Activated T-cell treated with anti-CD3 and anti-CD28 coated beads, Interleukin-2, amount 50 U/mL, for 72 hours (primary cell): ENCODE results near the gene LSM7. TPM values are rescaled to one million over a fixed set of nuclear protein-coding genes. Genes with fewer than 3 reads are reported as not detected.

Experiments used
- ATAC-seq, 2 donors: fragments of 150-1000 bp; cut with Tn5 transposase; replicated peaks in 1 of 2; 2 replicates each; pipeline ENCODE4 v1.10.0; 2021; ENCODE audit warnings: moderate library complexity in 2 of 2, mild to moderate bottlenecking in 1 of 2
- DNase-seq, 2 donors: peaks; one replicate each; pipeline ENCODE4 v3.0.0; 2021 to 2022; ENCODE audit warnings: mixed read lengths in 1 of 2
- H3K27ac Mint-ChIP-seq: one replicate; pipeline ENCODE4 v1.8.0; 2022; ENCODE audit warnings: mild to moderate bottlenecking, moderate library complexity, mixed read lengths
- H3K27me3 Mint-ChIP-seq: one replicate; pipeline ENCODE4 v1.8.0; 2022; ENCODE audit warnings: low read depth, mixed read lengths
- H3K36me3 Mint-ChIP-seq, 2 donors: one replicate each; pipeline ENCODE4 v1.8.0; 2022; ENCODE audit warnings: mixed read lengths in 2 of 2, mild to moderate bottlenecking in 1 of 2; ENCODE audit not compliant: insufficient read depth in 2 of 2
- H3K4me1 Mint-ChIP-seq: one replicate; pipeline ENCODE4 v1.8.0; 2022; ENCODE audit warnings: low read depth, mixed read lengths
- H3K4me3 Mint-ChIP-seq, 2 donors: one replicate each; pipeline ENCODE4 v1.8.0; 2022; ENCODE audit warnings: mild to moderate bottlenecking in 2 of 2, mixed read lengths in 2 of 2, moderate library complexity in 2 of 2
- H3K9me3 Mint-ChIP-seq, 2 donors: one replicate each; pipeline ENCODE4 v1.8.0; 2022; ENCODE audit warnings: mixed read lengths in 2 of 2
- total RNA-seq, 2 donors: library from RNA; stranded (reverse); gene quantifications; one replicate each; pipeline ENCODE4 v1.2.3, GENCODE V29; 2022

Gene LSM7
- total RNA-seq, 2 donors from 2014 or later, result 74.7 to 84.5 TPM

DNA sequence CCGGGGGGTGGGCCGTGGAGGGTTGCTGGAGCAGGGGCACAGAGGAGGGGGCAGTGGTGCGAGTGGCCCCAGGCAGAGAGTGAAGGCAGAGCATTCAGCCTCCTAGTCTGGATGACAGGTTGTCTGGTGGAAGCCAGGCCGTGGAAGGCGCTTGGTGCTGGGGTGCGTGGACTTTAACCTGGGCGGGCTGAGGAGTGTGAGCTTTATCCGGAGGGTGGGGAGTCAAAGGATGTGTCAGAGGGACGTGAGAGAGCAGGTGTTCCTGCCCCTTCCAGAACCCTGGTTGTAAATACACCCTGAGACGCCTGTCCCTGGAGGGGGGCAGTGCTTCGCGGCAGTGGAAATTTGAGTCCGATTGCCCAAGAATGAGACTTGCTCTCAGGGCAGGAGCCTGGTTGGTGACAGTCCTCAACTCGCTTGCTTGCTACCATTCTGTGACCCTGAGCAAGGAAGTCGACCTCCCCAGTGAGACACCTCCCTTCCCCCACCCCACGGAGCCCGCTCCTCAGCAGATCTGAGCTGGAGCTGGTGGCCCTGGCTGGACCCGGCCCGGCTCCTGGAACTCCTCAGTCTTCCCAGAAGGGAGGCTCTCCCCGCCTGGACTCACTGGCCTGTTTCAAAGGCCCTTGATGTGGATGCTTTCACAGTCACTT lies 2.4 kb upstream of the LSM7 start:
- no peak for ATAC-seq
- Mint-ChIP-seq H3K9me3 (peaks cover 2% of the 10 kb centered on the region in 2 donors), H3K4me1 (peaks cover 71% of the 10 kb centered on the region), H3K4me3 (peak overlapping the region; percentile 58 to 93), H3K27me3 (no peaks in the 10 kb centered on the region), H3K27ac (no peak overlapping the region), H3K36me3 (peaks cover 7 to 13% of the 10 kb centered on the region in 2 donors)
- no peak for DNase-seq

DNA sequence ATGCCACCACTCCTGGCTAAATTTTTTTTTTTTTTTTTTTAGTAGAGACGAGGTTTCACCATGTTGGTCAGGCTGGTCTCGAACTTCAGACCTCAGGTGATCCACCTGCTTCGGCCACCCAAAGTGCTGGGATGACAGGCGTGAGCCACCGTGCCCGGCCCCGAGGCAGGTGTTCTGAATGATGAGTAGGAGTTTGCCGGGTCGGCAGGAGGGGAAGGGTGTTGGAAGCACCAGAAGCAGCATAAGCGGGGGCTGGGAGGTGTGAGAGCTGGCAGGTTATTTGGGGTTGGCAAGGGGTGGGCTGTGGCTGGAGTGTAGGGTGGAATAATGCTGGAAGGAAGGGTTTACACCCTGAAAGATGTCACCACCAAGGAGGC lies 1.9 kb upstream of the LSM7 start:
- ATAC-seq (no peak), DNase-seq (no peak)
- peak overlapping the region; percentile 58 to 93 for H3K4me3 Mint-ChIP-seq
- no peak overlapping the region for H3K27ac Mint-ChIP-seq
- no peaks in the 10 kb centered on the region for H3K9me3 Mint-ChIP-seq
- H3K4me1 Mint-ChIP-seq, result peaks cover 73% of the 10 kb centered on the region
- peaks cover 6 to 12% of the 10 kb centered on the region in 2 donors for H3K36me3 Mint-ChIP-seq
- H3K27me3 Mint-ChIP-seq, result no peaks in the 10 kb centered on the region

DNA sequence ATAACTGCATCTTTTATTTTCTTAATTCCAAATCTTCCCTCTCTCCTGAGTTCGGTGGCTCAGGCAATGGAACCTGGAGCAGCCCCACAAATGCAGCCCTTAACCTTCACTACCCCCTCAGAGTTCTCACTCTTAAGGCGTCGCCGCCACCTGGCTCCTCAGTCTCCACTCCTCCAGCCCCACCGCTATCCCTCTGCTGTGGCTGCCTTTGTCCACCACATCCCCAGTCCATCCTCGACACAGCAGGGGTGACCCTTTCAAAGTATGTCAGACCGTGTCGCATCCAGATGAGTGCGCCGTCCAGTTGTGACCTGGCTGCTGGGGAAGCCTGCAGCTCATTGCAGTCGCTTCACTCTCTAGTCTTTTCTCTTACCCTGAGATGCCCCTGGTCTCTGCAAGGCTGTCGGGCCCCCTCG lies 1.1 kb upstream of the LSM7 start:
- Mint-ChIP-seq H3K27me3 (no peaks in the 10 kb centered on the region), H3K27ac (peak overlapping the region; percentile 91), H3K36me3 (peaks cover 6 to 10% of the 10 kb centered on the region in 2 donors), H3K4me1 (peaks cover 75% of the 10 kb centered on the region), H3K9me3 (no peaks in the 10 kb centered on the region), H3K4me3 (peak overlapping the region; percentile 93 to 94)
- no peak for DNase-seq
- no peak for ATAC-seq

DNA sequence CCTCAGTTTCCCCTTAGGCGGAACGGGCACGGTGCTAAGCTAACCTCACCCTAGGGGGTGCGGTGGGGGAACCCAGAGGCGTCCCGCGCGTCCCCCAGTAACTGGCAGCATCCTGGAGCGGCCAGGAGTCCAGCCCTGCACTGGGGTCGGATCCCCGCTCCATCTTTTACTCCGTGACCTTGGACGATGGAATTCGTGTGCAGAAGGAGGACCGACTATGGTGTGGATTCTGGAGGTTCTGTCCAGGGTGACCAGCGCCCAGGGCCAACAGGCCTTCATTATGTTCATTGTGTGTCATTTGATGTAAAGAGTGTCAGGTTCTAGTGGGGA lies 728 bp upstream of the LSM7 start:
- Mint-ChIP-seq H3K27me3 (no peaks in the 10 kb centered on the region), H3K4me1 (peaks cover 75% of the 10 kb centered on the region), H3K4me3 (peak overlapping the region; percentile 93 to 94), H3K27ac (peak overlapping the region; percentile 91), H3K9me3 (no peaks in the 10 kb centered on the region), H3K36me3 (peaks cover 6 to 10% of the 10 kb centered on the region in 2 donors)
- ATAC-seq (no peak), DNase-seq (no peak)

DNA sequence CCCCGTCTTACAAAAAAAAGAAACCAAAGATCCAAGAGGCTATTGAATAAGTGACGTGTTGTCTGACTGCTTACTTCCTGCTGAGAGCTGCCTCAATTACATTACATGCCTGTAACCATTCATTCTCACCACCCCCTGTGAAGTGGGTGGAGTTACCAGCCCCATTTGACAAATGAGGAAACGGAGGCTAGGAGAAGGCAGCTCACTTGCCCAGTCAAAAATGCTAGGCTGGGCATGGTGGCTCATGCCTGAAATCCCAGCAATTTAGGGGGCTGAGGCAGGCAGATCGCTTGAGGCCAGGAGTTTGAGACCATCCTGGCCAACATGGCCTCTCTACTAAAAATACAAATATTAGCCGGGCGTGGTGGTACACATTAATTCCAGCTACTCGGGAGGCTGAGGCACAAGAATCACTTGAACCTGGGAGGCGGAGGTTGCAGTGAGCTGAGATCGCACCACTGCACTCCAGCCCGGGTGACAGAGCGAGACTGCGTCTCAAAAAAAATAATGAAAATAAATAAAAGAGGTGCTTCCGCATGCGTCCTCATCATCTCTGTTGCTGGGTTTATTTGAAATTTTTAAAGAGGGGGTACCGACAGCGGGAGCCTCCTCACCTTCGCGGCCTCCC lies 499 bp downstream of the LSM7 start:
- Mint-ChIP-seq H3K4me1 (peaks cover 67% of the 10 kb centered on the region), H3K27me3 (no peaks in the 10 kb centered on the region), H3K9me3 (no peaks in the 10 kb centered on the region), H3K36me3 (peaks cover 6 to 12% of the 10 kb centered on the region in 2 donors), H3K27ac (peak overlapping the region; percentile 92), H3K4me3 (peak overlapping the region; percentile 93)
- DNase-seq, result peak; percentile 54 to 58
- ATAC-seq, result peak; percentile 67 to 70

DNA sequence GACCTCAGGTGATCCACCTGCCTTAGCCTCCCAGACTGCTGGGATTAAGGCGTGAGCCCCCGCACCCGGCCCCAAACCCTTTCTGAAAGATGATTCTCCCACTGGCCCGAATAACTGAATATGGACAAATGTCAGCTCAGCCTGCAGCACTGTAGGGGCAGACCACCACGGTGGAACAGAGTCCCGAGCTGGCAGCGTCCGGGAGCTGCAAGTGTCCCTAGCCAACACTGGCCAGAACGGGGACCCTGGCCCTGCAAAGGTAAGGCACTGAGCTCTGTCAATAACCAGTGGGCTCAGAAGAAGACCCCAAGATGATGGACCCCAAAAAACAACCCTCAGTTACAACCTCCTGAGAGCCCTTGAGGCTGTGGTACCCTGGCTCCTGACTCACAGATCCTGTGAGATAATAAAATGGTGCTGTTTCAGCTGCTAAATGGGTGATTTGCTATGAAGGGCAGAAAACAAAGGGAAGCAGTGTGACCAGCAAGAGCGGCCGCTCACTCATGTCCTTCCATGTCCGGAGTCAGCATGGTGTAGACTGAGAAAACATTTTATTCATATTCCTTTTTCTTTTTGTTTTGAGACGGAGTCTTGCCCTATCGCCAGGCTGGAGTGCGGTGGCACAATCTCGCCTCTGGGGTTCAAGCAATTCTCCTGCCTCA lies 1.6 kb downstream of the LSM7 start:
- ATAC-seq (no peak), DNase-seq (no peak)
- Mint-ChIP-seq H3K27me3 (no peaks in the 10 kb centered on the region), H3K27ac (peak overlapping the region; percentile 92), H3K4me3 (peak overlapping the region; percentile 93), H3K4me1 (peaks cover 58% of the 10 kb centered on the region), H3K36me3 (peaks cover 6 to 15% of the 10 kb centered on the region in 2 donors), H3K9me3 (no peaks in the 10 kb centered on the region)

DNA sequence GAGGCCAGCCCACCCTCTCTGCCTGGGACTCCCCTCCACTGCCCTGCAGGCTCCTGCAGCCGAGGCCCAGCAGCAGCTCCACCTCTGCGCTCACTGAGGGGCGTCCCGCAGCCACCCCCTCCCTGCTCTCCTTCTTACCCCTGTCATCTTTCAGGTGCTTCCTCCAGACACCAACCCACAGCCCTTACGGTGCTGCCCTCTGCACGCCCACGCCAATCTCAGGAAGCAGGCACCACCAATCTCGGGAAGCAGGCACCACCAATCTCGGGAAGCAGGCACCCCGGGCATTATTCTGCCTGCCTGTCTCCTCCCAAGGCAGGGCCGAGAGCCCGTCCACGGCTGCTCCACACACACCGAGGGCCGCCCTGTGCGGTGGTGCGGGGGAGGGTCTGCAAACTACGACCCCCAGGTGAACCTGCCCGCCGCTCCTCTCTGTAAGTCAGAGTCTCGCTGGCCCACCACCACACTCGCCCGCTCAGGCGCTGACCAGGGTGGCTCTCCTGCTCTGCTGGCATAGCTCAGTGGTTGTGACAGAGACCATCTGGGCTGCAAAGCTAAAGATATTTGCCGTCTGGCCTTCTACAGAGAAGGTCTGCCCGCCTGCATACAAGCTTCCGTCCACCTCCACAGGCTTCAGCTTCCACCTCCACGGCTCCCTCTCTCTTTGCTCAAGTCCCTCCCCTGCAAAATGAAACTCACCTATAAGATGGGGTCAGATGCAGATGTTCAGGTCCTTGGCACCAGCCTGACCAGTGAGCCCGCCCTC lies 2.9 kb downstream of the LSM7 start:
- peaks cover 6 to 15% of the 10 kb centered on the region in 2 donors for H3K36me3 Mint-ChIP-seq
- peaks cover 44% of the 10 kb centered on the region for H3K4me1 Mint-ChIP-seq
- H3K27me3 Mint-ChIP-seq, result no peaks in the 10 kb centered on the region
- DNase-seq (no peak), ATAC-seq (no peak)
- H3K9me3 Mint-ChIP-seq, result no peaks in the 10 kb centered on the region
- H3K4me3 Mint-ChIP-seq, result peak overlapping the region; percentile 23 to 93
- no peak overlapping the region for H3K27ac Mint-ChIP-seq

DNA sequence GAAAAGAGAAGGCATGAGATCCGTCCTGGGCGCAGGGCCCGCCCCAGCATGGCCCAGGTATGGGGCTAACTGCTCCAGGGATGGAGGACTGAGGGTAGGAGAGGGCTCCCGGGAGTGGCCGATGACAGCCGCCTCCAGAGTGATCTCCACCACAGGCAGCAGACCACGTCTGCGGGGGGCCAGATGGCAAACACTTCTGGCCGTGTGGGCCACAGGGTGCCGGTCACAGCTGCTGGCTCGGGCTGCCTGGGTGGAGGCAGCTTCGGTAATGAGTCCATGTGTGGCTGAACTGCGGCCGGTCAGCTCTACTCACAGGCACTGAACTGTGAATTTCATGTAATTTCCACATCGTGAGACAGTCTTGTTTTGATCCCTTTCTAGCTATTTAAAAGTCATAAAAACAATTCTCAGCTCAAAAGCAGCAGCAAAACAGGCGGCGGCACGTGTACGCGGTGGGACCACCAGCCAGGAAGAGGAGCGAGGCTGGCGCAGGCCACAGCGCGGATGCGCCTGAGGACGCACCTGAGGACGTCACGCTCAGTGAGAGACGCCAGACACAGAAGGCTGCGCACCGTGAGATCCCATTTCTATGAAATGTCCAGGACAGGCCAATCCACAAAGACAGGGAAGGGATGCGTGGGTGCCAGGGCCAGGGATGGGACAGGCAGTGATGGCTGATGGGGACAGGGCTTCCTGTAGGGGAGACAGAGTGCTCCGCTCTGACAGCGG lies 4.0 kb downstream of the LSM7 start:
- DNase-seq (no peak), ATAC-seq (no peak)
- Mint-ChIP-seq H3K4me3 (no peak overlapping the region), H3K9me3 (no peaks in the 10 kb centered on the region), H3K27ac (no peak overlapping the region), H3K36me3 (peaks cover 6 to 13% of the 10 kb centered on the region in 2 donors), H3K27me3 (no peaks in the 10 kb centered on the region), H3K4me1 (peaks cover 33% of the 10 kb centered on the region)

DNA sequence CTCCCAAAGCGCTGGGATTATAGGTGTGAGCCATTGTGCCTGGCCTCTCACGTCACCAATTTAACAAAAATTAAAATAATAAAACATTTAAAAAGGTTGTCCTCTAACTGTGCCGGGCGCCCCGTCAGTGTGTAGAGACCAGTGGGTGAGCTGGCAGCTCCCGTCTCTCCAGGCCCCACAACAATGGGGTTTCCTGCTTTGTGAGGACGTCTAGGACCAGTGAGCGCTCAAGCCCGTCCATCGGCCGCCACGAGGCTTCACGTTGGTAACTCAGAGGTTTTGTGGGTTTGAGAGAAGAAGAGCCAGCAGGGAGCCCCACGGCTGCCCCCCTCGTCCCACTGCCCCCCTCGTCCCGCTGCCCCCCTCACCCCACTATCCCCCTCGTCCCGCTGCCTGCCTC lies 4.7 kb downstream of the LSM7 start:
- Mint-ChIP-seq H3K9me3 (no peaks in the 10 kb centered on the region), H3K36me3 (peaks cover 6 to 10% of the 10 kb centered on the region in 2 donors), H3K27me3 (no peaks in the 10 kb centered on the region), H3K4me1 (peaks cover 29% of the 10 kb centered on the region), H3K27ac (no peak overlapping the region), H3K4me3 (no peak overlapping the region)
- no peak for DNase-seq
- ATAC-seq, result no peak

DNA sequence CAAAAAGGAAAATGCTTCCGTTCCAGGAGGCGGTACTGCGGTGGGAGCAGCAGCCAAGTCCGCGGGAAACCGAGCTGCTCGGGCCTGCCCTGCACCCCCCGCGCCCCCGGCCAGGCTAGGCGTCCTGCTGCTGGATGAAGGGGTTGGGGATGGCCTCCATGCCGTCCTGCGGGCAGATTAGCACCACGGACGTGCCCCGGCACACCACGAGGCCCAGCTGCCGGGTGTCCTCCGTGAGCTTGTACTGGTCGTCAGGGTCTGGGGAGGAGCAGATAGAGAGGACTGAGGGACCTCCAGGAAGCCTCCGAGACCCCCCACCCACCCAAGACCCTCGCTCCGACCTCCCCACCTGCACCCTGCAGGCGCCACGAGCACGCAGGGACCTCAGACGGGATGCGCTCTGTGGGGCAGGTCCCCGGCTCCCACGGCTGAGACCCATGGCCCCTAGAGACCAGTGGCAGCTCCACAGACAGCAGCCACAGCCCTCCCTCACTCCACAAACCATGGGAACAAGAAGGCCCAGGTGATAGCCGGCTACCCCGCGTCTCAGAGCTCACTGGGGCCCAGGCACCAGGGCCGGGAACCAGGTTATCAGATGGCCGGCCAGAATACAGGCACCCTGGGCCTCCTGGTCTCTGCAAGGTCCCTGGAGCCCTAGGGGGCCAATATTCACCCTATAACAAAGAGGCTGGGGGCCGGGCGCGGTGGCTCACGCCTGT lies 6.7 kb downstream of the LSM7 start:
- DNase-seq (no peak), ATAC-seq (no peak)
- Mint-ChIP-seq H3K36me3 (peaks cover 0 to 7% of the 10 kb centered on the region in 2 donors), H3K27me3 (no peaks in the 10 kb centered on the region), H3K4me1 (peaks cover 17% of the 10 kb centered on the region), H3K27ac (no peak overlapping the region), H3K9me3 (no peaks in the 10 kb centered on the region), H3K4me3 (no peak overlapping the region)

DNA sequence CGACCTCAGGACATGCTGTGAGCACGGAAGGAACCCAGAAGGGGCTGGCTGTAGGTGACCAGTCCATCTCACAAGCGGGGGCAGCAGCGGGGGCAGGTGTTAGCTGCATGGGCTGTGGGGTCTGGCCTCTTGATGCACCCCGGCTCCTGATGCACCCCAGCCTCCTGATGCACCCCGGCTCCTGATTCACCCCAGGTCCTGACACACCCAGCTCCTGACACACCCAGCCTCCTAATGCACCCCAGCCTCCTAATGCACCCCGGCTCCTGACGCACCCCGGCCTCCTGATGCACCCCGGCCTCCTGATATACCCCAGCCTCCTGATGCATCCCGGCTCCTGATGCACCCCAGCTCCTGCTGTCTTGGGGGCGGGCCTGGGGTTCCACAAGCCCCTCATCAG lies 7.4 kb downstream of the LSM7 start:
- no peak for DNase-seq
- ATAC-seq, result no peak
- Mint-ChIP-seq H3K9me3 (no peaks in the 10 kb centered on the region), H3K36me3 (peaks cover 0 to 7% of the 10 kb centered on the region in 2 donors), H3K4me3 (no peak overlapping the region), H3K27me3 (no peaks in the 10 kb centered on the region), H3K27ac (no peak overlapping the region), H3K4me1 (peaks cover 9% of the 10 kb centered on the region)

DNA sequence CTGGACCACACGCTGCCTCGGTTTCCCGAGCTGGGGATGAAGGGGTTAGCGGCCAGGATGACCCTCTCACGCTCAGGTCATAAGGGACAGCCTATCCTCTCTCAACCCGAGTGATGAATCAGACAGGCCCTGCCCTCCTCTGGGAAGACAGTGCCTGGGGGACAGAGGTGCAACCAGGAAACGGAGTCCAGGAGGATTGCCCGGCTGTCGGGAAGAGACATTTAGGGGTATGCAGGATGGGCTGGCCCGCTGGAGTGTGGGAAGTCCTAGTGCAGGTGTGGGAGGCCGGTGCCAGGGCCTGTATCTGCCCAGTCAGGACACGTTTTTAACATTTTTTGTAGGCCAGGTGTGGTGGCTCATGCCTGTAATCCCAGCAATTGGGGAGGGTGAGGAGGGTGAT lies 8.3 kb downstream of the LSM7 start:
- peaks cover under 1 to 5% of the 10 kb centered on the region in 2 donors for H3K36me3 Mint-ChIP-seq
- H3K4me1 Mint-ChIP-seq, result peaks cover under 1% of the 10 kb centered on the region
- no peak for ATAC-seq
- DNase-seq, result no peak
- no peak overlapping the region for H3K4me3 Mint-ChIP-seq
- H3K27ac Mint-ChIP-seq, result no peak overlapping the region
- peaks cover under 1 to 1% of the 10 kb centered on the region in 2 donors for H3K9me3 Mint-ChIP-seq
- H3K27me3 Mint-ChIP-seq, result no peaks in the 10 kb centered on the region
